ENCODE data around the gene RHOC.

The RHOC gene

DNA sequence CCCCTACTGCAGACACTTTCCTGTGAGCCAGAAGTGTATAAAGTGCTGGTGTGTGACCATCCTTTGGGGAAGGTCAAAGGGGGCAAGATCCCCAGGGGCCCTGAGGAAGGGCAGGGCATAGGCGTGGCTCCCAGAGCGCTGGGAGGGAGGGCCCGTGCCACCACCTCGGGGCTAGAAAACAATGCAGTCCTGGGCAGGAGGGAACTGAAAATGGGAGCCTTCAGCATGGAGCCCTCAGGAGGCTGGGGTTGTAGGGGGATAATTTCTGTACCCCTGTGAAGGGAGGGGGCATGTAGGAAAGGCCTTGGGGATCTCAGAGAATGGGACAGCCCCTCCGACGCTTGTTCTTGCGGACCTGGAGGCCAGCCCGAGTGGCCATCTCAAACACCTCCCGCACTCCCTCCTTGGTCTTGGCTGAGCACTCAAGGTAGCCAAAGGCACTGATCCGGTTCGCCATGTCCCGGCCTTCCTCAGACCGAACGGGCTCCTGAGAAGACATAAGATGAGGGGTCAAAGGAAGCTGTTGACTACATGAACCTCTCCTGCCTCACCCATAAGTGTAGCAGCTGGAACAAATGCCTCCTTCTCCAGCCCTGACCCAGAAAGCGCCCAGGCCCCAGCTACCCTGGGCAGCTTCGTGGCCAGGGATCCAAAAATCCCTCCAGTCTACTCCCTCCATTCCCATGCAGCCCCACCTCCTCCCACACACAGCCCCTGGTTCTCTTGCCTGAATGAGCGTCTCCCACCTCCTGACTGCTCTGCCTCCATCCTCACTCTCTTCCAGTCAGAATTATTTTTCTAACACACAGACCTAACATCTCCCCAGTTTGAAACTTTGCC is 5.5 kb downstream of the RHOC start:
- H3K4me1 Mint-ChIP-seq: peaks cover 66 to 88% of the 10 kb centered on the region in 2 donors
- H3K9me3 Mint-ChIP-seq: no peaks in the 10 kb centered on the region
- DNase-seq: no peak
- ATAC-seq (replicated peaks): no peak
- no peaks in the 10 kb centered on the region for H3K27me3 Mint-ChIP-seq
- peaks cover 11 to 29% of the 10 kb centered on the region in 2 donors for H3K36me3 Mint-ChIP-seq
- peak overlapping the region; percentile 19 to 62 for H3K4me3 Mint-ChIP-seq
- peak overlapping the region; percentile 86 for H3K27ac Mint-ChIP-seq

DNA sequence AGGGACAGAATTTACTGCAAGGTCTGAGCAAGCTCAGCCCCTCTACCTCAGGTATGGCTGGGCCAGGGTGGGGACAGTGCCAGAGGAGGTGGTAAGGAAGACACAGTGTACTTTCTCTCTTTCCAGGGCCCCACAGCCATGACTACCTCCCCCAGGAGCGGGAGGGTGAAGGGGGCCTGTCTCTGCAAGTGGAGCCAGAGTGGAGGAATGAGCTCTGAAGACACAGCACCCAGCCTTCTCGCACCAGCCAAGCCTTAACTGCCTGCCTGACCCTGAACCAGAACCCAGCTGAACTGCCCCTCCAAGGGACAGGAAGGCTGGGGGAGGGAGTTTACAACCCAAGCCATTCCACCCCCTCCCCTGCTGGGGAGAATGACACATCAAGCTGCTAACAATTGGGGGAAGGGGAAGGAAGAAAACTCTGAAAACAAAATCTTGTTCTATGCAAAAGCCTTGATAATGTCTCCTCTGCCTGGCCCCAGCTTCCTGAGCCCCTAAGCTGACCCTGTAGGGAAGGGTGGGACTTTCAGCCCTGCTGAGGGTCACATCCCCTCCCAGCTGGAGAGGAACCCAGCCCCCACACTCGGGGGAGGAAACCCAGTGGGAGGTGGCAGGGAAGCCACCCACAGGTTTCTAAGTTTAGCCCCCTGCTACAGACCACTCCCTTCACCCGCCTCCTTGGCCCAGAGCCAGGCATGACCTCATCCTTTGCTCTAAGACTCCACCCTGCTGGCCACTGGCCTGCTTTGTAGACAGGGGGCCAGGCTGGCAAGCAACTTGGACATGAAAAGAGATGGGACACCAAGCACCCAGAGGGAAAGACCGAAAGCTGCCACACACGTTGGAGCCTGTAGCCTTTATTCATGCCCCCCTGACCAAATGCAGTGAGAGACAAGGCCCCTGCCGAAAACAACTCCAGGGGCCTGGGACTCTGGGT is 6.4 kb downstream of the RHOC start:
- peaks cover 62 to 79% of the 10 kb centered on the region in 2 donors for H3K4me1 Mint-ChIP-seq
- H3K27ac Mint-ChIP-seq: peak overlapping the region; percentile 86
- ATAC-seq (replicated peaks): peak; percentile 61 to 68
- peak overlapping the region; percentile 37 to 62 for H3K4me3 Mint-ChIP-seq
- H3K36me3 Mint-ChIP-seq: peaks cover 13 to 31% of the 10 kb centered on the region in 2 donors
- DNase-seq: peak; percentile 54
- H3K9me3 Mint-ChIP-seq: no peaks in the 10 kb centered on the region
- H3K27me3 Mint-ChIP-seq: no peaks in the 10 kb centered on the region

DNA sequence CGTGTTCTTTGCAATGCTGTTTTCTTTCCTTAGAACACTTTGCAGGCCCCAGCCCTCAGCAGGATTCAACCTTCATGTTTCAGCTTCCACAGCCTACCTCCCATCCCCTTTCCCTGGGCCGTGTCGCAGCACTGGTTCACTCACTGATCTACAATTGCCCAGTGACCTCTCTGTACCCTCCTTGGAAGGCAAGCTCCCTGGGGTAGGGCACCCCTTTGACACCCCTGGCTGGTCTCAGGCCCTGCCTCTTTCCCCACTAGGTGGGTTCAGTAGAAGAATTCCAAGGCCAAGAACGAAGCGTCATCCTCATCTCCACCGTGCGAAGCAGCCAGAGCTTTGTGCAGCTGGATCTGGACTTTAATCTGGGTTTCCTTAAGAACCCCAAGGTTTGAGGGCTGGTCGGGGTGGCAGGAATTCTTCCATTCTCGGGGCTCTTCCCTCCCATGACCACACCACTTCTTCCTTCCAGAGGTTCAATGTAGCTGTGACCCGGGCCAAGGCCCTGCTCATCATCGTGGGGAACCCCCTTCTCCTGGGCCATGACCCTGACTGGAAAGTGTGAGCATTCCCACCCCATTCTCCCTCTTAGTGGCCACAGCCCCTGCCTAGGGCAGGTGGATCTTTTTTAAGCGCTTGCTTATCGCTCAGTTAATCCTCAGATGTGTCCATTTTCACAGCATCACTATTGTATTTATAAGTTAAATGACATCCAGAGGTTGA is 7.3 kb downstream of the RHOC start:
- DNase-seq (no peak), ATAC-seq (replicated peaks) (no peak)
- Mint-ChIP-seq H3K9me3 (no peaks in the 10 kb centered on the region), H3K4me3 (peak overlapping the region in 1 of 2 donors; percentile 16), H3K36me3 (peaks cover 17 to 38% of the 10 kb centered on the region in 2 donors), H3K4me1 (peaks cover 53 to 70% of the 10 kb centered on the region in 2 donors), H3K27ac (peak overlapping the region; percentile 86), H3K27me3 (no peaks in the 10 kb centered on the region)

DNA sequence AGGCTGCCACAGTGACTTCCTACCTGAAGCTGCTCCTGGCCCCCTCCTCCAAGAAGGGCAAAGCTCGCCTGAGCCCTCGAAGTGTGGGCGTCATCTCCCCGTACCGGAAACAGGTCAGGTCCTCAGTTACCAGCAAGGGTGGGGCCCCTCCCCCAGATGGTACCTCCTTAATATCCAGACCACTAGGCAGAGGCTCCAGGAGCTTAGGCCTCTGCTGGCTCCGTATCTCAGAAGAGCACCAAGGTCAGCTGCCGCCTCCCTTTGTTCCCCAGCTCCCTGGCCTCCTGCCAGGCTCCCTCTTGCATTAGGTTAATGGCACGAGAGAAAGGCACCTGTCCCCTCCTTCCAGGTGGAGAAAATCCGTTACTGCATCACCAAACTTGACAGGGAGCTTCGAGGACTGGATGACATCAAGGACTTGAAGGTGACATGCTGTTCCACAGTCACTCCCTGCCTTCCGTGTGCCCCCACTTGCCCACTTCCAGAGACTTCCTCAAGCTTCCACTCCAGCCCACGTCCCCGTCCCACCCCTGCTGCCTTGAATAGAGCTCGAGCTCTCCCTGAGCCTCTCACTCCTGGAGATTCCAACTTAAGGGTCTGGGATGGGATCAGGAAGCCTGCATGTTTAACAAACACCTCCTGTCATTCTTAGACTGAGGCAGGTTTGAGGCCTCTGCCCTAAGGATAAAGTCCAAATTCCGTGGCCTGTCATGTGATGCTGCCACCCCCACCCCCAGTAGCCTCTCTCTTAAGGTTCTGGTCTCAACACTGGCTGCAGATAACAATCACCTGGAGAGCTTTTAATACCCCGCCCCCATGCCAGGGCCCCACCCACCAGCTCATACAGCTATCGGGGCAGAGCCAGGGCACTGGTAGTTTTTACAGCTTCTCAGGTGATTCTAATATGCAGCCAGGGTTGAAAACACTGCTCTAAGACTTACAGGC is 8.3 kb downstream of the RHOC start:
- Mint-ChIP-seq H3K36me3 (peaks cover 17 to 38% of the 10 kb centered on the region in 2 donors), H3K27ac (no peak overlapping the region), H3K4me3 (no peak overlapping the region), H3K27me3 (no peaks in the 10 kb centered on the region), H3K9me3 (no peaks in the 10 kb centered on the region), H3K4me1 (peaks cover 50 to 60% of the 10 kb centered on the region in 2 donors)
- ATAC-seq (replicated peaks): no peak
- no peak for DNase-seq

DNA sequence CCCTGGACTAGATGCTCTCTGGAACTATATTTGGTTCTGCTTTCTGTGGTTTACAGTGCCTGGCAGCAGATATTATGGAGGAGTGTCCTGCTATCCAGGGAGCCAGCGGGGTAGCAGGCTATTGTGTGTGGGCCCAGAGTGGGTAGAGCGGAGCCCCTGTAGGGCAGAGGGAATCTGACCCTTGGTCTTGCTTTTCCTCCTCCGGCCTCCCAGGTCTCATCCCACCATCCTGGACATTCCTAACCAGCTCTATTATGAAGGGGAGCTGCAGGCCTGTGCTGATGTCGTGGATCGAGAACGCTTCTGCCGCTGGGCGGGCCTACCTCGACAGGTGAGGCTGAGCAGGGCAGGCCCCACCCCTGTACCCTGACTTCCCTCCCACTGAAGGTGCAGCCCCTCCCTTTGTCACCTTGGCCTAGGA is 9.1 kb downstream of the RHOC start:
- Mint-ChIP-seq H3K4me1 (peaks cover 45 to 52% of the 10 kb centered on the region in 2 donors), H3K27ac (no peak overlapping the region), H3K9me3 (no peaks in the 10 kb centered on the region), H3K36me3 (peaks cover 18 to 42% of the 10 kb centered on the region in 2 donors), H3K27me3 (no peaks in the 10 kb centered on the region), H3K4me3 (no peak overlapping the region)
- no peak for ATAC-seq (replicated peaks)
- no peak for DNase-seq

DNA sequence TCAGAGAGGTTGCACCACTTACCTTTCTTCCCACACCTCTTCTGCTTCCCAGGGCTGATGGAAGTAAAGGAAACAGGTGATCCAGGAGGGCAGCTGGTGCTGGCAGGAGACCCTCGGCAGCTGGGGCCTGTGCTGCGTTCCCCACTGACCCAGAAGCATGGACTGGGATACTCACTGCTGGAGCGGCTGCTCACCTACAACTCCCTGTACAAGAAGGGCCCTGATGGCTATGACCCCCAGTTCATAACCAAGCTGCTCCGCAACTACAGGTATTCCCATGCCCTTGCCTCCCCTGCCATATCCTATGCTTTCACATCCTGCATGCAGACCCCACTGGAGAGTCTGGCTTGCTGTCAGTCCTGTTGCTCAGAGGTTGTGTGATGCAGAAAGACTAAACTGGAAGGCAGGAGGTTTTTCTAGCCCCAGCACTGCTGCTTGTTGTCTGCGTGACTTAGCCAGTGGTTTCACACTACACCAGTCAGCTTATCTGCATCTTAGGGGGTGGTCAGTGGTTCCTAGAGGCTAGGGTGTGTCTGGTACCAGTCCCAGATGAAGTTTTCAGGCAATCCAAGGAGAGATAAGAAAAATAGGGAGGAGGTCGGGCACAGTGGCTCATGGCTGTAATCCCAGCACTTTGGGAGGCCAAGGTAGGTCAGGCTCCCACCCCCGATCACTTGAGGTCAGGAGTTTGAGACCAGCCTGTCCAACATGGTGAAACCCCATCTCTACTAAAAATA is 10.2 kb downstream of the RHOC start:
- H3K9me3 Mint-ChIP-seq: no peaks in the 10 kb centered on the region

DNA sequence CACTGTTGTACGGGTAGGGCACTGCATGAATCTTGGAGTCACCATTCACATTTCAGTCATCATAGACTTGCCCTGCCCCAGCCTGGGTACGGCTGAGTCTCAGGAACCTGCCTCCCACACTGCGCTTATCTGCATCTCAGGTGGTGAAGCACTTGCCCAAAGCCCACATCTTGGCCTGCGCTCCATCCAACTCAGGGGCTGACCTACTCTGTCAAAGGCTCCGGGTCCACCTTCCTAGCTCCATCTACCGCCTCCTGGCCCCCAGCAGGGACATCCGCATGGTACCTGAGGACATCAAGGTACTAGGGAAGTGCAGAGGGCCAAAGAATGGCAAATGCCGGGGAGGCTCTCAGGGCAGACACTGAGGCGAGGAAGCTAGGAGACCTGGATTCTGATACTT is 11.7 kb downstream of the RHOC start:
- no peak overlapping the region for H3K27ac Mint-ChIP-seq
- DNase-seq (no peak), ATAC-seq (replicated peaks) (no peak)
- peaks cover 24 to 45% of the 10 kb centered on the region in 2 donors for H3K36me3 Mint-ChIP-seq
- H3K4me1 Mint-ChIP-seq: peaks cover 21 to 26% of the 10 kb centered on the region in 2 donors
- H3K9me3 Mint-ChIP-seq: no peaks in the 10 kb centered on the region
- H3K4me3 Mint-ChIP-seq: no peak overlapping the region
- no peaks in the 10 kb centered on the region for H3K27me3 Mint-ChIP-seq

More for the DNA sequence above, 10.2 kb downstream of the RHOC start:
- no peak overlapping the region for H3K27ac Mint-ChIP-seq
- H3K27me3 Mint-ChIP-seq: no peaks in the 10 kb centered on the region
- ATAC-seq (replicated peaks): no peak
- DNase-seq: no peak
- no peak overlapping the region for H3K4me3 Mint-ChIP-seq
- peaks cover 35 to 41% of the 10 kb centered on the region in 2 donors for H3K4me1 Mint-ChIP-seq
- peaks cover 23 to 44% of the 10 kb centered on the region in 2 donors for H3K36me3 Mint-ChIP-seq

DNA sequence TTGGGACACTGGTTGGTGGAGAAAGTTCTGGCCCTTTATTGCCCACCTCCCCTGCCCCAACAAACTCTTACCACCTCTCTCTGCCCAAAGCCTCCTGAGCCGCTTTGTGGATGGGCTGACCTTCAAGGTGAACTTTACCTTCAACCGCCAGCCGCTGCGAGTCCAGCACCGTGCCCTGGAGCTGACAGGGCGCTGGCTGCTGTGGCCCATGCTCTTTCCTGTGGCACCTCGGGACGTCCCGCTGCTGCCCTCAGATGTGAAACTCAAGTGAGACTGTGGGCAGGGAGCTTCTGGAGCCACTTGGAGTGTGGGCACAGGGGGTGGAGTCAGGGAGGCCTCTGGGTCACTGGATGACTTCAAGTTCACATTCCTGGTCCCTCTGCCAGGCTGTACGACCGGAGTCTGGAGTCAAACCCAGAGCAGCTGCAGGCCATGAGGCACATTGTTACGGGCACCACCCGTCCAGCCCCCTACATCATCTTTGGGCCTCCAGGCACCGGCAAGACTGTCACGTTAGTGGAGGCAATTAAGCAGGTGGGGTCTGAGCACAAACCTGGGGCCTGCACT is 12.5 kb downstream of the RHOC start:
- DNase-seq: no peak
- no peak overlapping the region for H3K27ac Mint-ChIP-seq
- H3K4me1 Mint-ChIP-seq: peaks cover 12 to 18% of the 10 kb centered on the region in 2 donors

DNA sequence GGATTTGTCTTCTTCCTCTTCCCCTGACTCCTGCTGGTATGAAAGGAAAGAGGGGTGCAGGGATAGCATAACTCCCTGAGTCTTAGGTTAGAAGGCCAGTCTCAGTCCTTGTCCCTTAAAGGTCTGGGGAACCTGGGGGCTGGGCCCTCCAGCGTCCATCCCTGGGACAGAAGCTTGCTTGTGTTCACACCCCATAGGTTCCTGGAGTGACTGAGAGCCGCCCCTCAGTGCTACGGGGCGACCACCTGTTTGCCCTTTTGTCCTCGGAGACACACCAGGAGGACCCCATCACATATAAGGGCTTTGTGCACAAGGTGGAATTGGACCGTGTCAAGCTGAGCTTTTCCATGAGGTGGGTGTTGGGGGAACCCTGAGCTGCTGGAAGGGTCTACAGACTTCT is 13.1 kb downstream of the RHOC start:
- ATAC-seq (replicated peaks) (no peak), DNase-seq (no peak)
- no peak overlapping the region for H3K27ac Mint-ChIP-seq
- peaks cover 8 to 12% of the 10 kb centered on the region in 2 donors for H3K4me1 Mint-ChIP-seq
- H3K36me3 Mint-ChIP-seq: peaks cover 28 to 41% of the 10 kb centered on the region in 2 donors
- H3K9me3 Mint-ChIP-seq: no peaks in the 10 kb centered on the region
- no peaks in the 10 kb centered on the region for H3K27me3 Mint-ChIP-seq
- H3K4me3 Mint-ChIP-seq: no peak overlapping the region

More for the DNA sequence above, 12.5 kb downstream of the RHOC start:
- no peaks in the 10 kb centered on the region for H3K9me3 Mint-ChIP-seq
- no peak overlapping the region for H3K4me3 Mint-ChIP-seq
- no peak for ATAC-seq (replicated peaks)
- H3K27me3 Mint-ChIP-seq: no peaks in the 10 kb centered on the region
- peaks cover 28 to 40% of the 10 kb centered on the region in 2 donors for H3K36me3 Mint-ChIP-seq

DNA sequence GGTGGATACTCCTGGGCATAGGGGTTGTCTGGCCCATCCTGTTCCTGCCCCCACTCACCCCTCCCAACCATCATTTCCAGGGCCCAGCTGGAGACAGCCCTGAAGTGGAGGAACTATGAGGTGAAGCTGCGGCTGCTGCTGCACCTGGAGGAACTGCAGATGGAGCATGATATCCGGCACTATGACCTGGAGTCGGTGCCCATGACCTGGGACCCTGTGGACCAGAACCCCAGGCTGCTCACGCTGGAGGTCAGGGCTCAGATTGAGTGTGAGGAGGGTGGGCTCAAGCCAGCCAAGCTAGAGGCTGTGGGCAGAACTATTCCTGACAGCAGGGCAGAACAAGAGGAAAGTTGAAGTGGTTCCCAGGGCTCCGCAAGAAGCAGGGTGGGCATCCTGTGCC is 14.2 kb downstream of the RHOC start:
- no peaks in the 10 kb centered on the region for H3K9me3 Mint-ChIP-seq
- DNase-seq (no peak), ATAC-seq (replicated peaks) (no peak)
- no peak overlapping the region for H3K4me3 Mint-ChIP-seq
- H3K36me3 Mint-ChIP-seq: peaks cover 26 to 39% of the 10 kb centered on the region in 2 donors
- H3K4me1 Mint-ChIP-seq: peaks cover 2 to 5% of the 10 kb centered on the region in 2 donors
- H3K27ac Mint-ChIP-seq: no peak overlapping the region
- no peaks in the 10 kb centered on the region for H3K27me3 Mint-ChIP-seq

DNA sequence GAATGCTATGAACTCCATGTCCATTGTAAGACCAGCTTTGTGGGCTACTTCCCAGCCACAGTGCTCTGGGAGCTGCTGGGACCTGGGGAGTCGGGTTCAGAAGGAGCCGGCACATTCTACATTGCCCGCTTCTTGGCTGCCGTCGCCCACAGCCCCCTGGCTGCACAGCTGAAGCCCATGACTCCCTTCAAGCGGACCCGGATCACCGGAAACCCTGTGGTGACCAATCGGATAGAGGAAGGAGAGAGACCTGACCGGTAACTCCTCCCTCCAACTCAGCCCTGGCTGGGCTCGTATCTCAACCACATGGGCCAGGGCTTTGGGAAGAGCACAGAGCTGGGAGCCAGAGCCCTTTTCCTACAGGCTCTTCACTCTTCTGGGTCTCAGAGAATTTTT is 17.1 kb downstream of the RHOC start:
- Mint-ChIP-seq H3K4me3 (no peak overlapping the region), H3K9me3 (no peaks in the 10 kb centered on the region)

DNA sequence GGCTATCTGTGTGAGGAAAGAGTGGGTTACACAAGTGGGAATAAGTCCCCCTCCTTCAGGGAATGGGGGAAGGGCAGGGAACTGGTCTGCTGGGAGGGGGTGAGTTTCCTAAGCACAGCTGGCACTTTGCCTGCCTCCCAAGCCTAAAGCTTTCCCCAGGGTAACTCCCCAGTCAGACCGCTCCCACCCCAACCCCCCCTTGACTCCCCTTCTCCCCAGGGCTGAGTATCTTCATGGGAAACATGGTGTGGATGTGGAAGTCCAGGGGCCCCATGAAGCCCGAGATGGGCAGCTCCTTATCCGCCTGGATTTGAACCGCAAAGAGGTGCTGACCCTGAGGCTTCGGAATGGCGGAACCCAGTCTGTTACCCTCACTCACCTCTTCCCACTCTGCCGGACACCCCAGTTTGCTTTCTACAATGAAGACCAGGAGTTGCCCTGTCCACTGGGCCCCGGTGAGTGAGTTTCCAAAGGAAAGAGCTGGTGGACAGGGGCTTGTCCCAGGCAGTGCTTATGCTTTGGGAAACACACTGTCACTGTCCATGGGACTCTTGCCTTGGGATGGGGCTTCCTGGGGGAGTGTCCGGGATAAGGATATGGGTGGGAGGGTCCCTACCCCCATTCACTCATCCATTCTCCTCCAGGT is 17.6 kb downstream of the RHOC start:
- DNase-seq (no peak), ATAC-seq (replicated peaks) (no peak)
- Mint-ChIP-seq H3K27ac (no peak overlapping the region), H3K27me3 (no peaks in the 10 kb centered on the region), H3K9me3 (no peaks in the 10 kb centered on the region), H3K4me1 (peaks cover 7 to 12% of the 10 kb centered on the region in 2 donors), H3K4me3 (no peak overlapping the region), H3K36me3 (peaks cover 19 to 24% of the 10 kb centered on the region in 2 donors)

More for the DNA sequence above, 17.1 kb downstream of the RHOC start:
- H3K27ac Mint-ChIP-seq: no peak overlapping the region
- ATAC-seq (replicated peaks) (no peak), DNase-seq (no peak)
- peaks cover 7 to 12% of the 10 kb centered on the region in 2 donors for H3K4me1 Mint-ChIP-seq
- H3K36me3 Mint-ChIP-seq: peaks cover 20 to 26% of the 10 kb centered on the region in 2 donors
- no peaks in the 10 kb centered on the region for H3K27me3 Mint-ChIP-seq
